ENCODE results near the gene REM1.
"Not testable (repeated sequence)": the region's sequence is repeated elsewhere in the genome, so short reads cannot be mapped to it uniquely, and the experiment has no call there.

The REM1 gene

GRCh38 chr20:31474758-31475427 lies at the start of gene REM1, which contains the start of gene DEFB124:
Gene REM1 (plus strand): TSS chr20:31475288. CDS start chr20:31476446, 1,158 bp downstream.
Gene DEFB124 (minus strand): TSS chr20:31475127. CDS start chr20:31473013, 2,114 bp downstream.
- DNase-seq (ENCODE audit: low read depth), result no peak

GRCh38 chr20:31425797-31426196 lies 49.3 kb upstream of the REM1 start:
- no peak for DNase-seq (ENCODE audit: low read depth)

- DNase-seq (ENCODE audit: low read depth), result not testable (repeated sequence)
Measured at GRCh38 chr20:31426891-31427551, 48.1 kb upstream of the REM1 start.

- DNase-seq (ENCODE audit: low read depth), result not testable (repeated sequence)
Measured at GRCh38 chr20:31427576-31427975, 47.5 kb upstream of the REM1 start.

- DNase-seq (ENCODE audit: low read depth), result no peak
Measured at GRCh38 chr20:31430568-31431115, 44.4 kb upstream of the REM1 start.

GRCh38 chr20:31440012-31440659 lies 35.0 kb upstream of the REM1 start, which contains the start of gene DEFB123:
Gene DEFB123 (plus strand): TSS chr20:31440632. CDS start chr20:31440699, 67 bp downstream.
- DNase-seq (ENCODE audit: low read depth), result no peak

- no peak for DNase-seq (ENCODE audit: low read depth)
Measured at GRCh38 chr20:31446084-31446819, 28.8 kb upstream of the REM1 start.

GRCh38 chr20:31449511-31450414 lies 25.3 kb upstream of the REM1 start:
- DNase-seq (ENCODE audit: low read depth), result no peak

GRCh38 chr20:31452575-31452974 lies 22.5 kb upstream of the REM1 start:
- no peak for DNase-seq (ENCODE audit: low read depth)

GRCh38 chr20:31454361-31454760 lies 20.7 kb upstream of the REM1 start:
- no peak for DNase-seq (ENCODE audit: low read depth)

- not testable (repeated sequence) for DNase-seq (ENCODE audit: low read depth)
Measured at GRCh38 chr20:31470946-31471345, 4.1 kb upstream of the REM1 start.

- no peak for DNase-seq (ENCODE audit: low read depth)
Measured at GRCh38 chr20:31472395-31473330, 2.4 kb upstream of the REM1 start.

GRCh38 chr20:31473331-31474096 lies 1.6 kb upstream of the REM1 start:
- no peak for DNase-seq (ENCODE audit: low read depth)

- DNase-seq (ENCODE audit: low read depth), result no peak
Measured at GRCh38 chr20:31474097-31474436, 1.0 kb upstream of the REM1 start.

- DNase-seq (ENCODE audit: low read depth), result no peak
Measured at GRCh38 chr20:31475472-31476293, 595 bp downstream of the REM1 start.

GRCh38 chr20:31476294-31476585 lies 1.2 kb downstream of the REM1 start:
- no peak for DNase-seq (ENCODE audit: low read depth)

- DNase-seq (ENCODE audit: low read depth), result no peak
Measured at GRCh38 chr20:31476643-31477215, 1.6 kb downstream of the REM1 start.

- no peak for DNase-seq (ENCODE audit: low read depth)
Measured at GRCh38 chr20:31484001-31484400, 8.9 kb downstream of the REM1 start.

Measured in fibroblast of the conjunctiva (primary cell).